SK-N-SH (cell line): ENCODE data around the gene WNK2. TPM values are rescaled to one million over a fixed set of nuclear protein-coding genes. Genes with fewer than 3 reads are reported as not detected.

Experiments used
- CTCF ChIA-PET: fragments of 300-600, 350-600 bp; formaldehyde crosslinking; extraction: SDS; loops from one replicate; lab custom pipeline; 2021; lab: Yijun Ruan, JAX
- POLR2A ChIA-PET: fragments of 350-600 bp; sonication (Branson Sonifier 250); formaldehyde crosslinking; extraction: SDS; loops from one replicate; lab custom pipeline; 2020; ENCODE audit warnings: antibody characterized with exemption, inconsistent platforms; lab: Yijun Ruan, JAX
- DNase-seq: peaks from one replicate; pipeline ENCODE4 v3.0.0; 2012
- H2AFZ ChIP-seq: fragments of 200-600 bp; sonication (generic); 2 replicates; pipeline ENCODE4 v1.8.1; 2016; ENCODE audit warnings: antibody characterized with exemption, mild to moderate bottlenecking, low read depth
- H3F3A ChIP-seq: fragments of 200-600 bp; sonication (generic); replicated peaks from 2 replicates; pipeline ENCODE3; 2016; ENCODE audit warnings: antibody characterized with exemption, mild to moderate bottlenecking; ENCODE audit not compliant: insufficient read depth
- H3K27ac ChIP-seq, 2 experiments: fragments of 200-500 bp in 1 of 2; fragments of 200-600 bp in 1 of 2; sonication (Bioruptor generic) in 1 of 2; sonication (generic), shearing (Covaris generic) in 1 of 2; 2 replicates each; pipeline versions ENCODE4 v1.5.1 to v1.6.1; 2014 to 2016; ENCODE audit warnings: low read depth in 2 of 2, inconsistent platforms in 1 of 2, low read length in 1 of 2, mild to moderate bottlenecking in 1 of 2, mixed read lengths in 1 of 2
- H3K27me3 ChIP-seq: fragments of 200-600 bp; sonication (generic), shearing (Covaris generic); 2 replicates; pipeline ENCODE4 v1.6.1; 2016; ENCODE audit warnings: mixed run types; ENCODE audit not compliant: insufficient read depth
- H3K36me3 ChIP-seq, 2 experiments: fragments of 200-500 bp in 1 of 2; fragments of 200-600 bp in 1 of 2; sonication (Bioruptor generic) in 1 of 2; sonication (generic) in 1 of 2; replicated peaks in 1 of 2; 2 replicates each; pipeline versions ENCODE3 to v1.5.1; 2014 to 2016; ENCODE audit warnings: low read length in 1 of 2, mild to moderate bottlenecking in 1 of 2; ENCODE audit not compliant: insufficient read depth in 2 of 2, control insufficient read depth in 1 of 2
- H3K4me1 ChIP-seq, 2 experiments: fragments of 200-500 bp in 1 of 2; fragments of 200-600 bp in 1 of 2; sonication (Bioruptor generic) in 1 of 2; sonication (generic), shearing (Covaris generic) in 1 of 2; 2 replicates each; pipeline versions ENCODE4 v1.5.1 to v1.6.1; 2014 to 2016; ENCODE audit warnings: low read depth in 1 of 2, low read length in 1 of 2, mixed run types in 1 of 2; ENCODE audit not compliant: insufficient read depth in 2 of 2, control insufficient read depth in 1 of 2
- H3K4me2 ChIP-seq: fragments of 200-600 bp; sonication (generic), shearing (Covaris generic); 2 replicates; pipeline ENCODE4 v1.6.1; 2017; ENCODE audit warnings: mixed run types
- H3K4me3 ChIP-seq, 2 experiments: fragments of 200-500 bp in 1 of 2; fragments of 200-600 bp in 1 of 2; sonication (Bioruptor generic) in 1 of 2; sonication (generic), shearing (Covaris generic) in 1 of 2; 2 replicates each; pipeline versions ENCODE4 v1.5.1 to v1.8.1; 2014 to 2016; ENCODE audit warnings: low read depth in 2 of 2, inconsistent platforms in 1 of 2, low read length in 1 of 2, mild to moderate bottlenecking in 1 of 2, mixed read lengths in 1 of 2, moderate library complexity in 1 of 2
- H3K79me2 ChIP-seq: fragments of 200-600 bp; sonication (generic); 2 replicates; pipeline ENCODE4 v1.8.1; 2017; ENCODE audit warnings: mild to moderate bottlenecking; ENCODE audit not compliant: insufficient read depth
- H3K9ac ChIP-seq: fragments of 200-600 bp; sonication (generic); 2 replicates; pipeline ENCODE4 v1.6.1; 2017; ENCODE audit warnings: mixed run types
- H3K9me2 ChIP-seq: fragments of 200-600 bp; sonication (generic); 2 replicates; pipeline ENCODE4 v1.6.1; 2017; ENCODE audit warnings: mixed run types
- H3K9me3 ChIP-seq: fragments of 200-600 bp; sonication (generic); 2 replicates; pipeline ENCODE4 v1.6.1; 2017; ENCODE audit warnings: mixed run types, mild to moderate bottlenecking, moderate library complexity
- H4K20me1 ChIP-seq: fragments of 200-600 bp; sonication (generic); 2 replicates; pipeline ENCODE4 v1.6.1; 2017; ENCODE audit warnings: mild to moderate bottlenecking, mixed run types; ENCODE audit not compliant: insufficient read depth
- CHD2 ChIP-seq: fragments of 150-350 bp; IDR thresholded peaks from 2 replicates; pipeline ENCODE4 v1.6.1; 2018; ENCODE audit warnings: low read length; ENCODE audit not compliant: partially characterized antibody
- EP300 ChIP-seq, 2 experiments: IDR thresholded peaks; 2 replicates each; pipeline versions ENCODE4 v1.4.0 to v1.6.1; 2012; ENCODE audit warnings: borderline replicate concordance in 1 of 2, low read depth in 1 of 2, low read length in 1 of 2
- FOXJ3 ChIP-seq: sonication (generic); formaldehyde crosslinking; IDR thresholded peaks from 2 replicates; pipeline ENCODE4 v1.5.1; 2020; ENCODE audit warnings: mild to moderate bottlenecking, missing genetic modification reagents
- FOXM1 ChIP-seq: IDR thresholded peaks from 2 replicates; pipeline ENCODE4 v1.4.0; 2012; ENCODE audit warnings: low read depth, mild to moderate bottlenecking
- NFIC ChIP-seq: IDR thresholded peaks from 2 replicates; pipeline ENCODE4 v1.4.0; 2012; ENCODE audit warnings: borderline replicate concordance
- POLR2AphosphoS5 ChIP-seq: IDR thresholded peaks from 2 replicates; pipeline ENCODE4 v1.6.1; 2012; ENCODE audit warnings: low read depth, low read length
- RAD21 ChIP-seq: IDR thresholded peaks from 2 replicates; pipeline ENCODE4 v1.6.1; 2012; ENCODE audit warnings: mild to moderate bottlenecking, low read length
- RCOR1 ChIP-seq: fragments of 150-350 bp; IDR thresholded peaks from 2 replicates; pipeline ENCODE4 v1.6.1; 2017; ENCODE audit warnings: antibody characterized with exemption, low read length
- RFX5 ChIP-seq: IDR thresholded peaks from 2 replicates; pipeline ENCODE4 v1.6.1; 2012; ENCODE audit warnings: mild to moderate bottlenecking, improper control_type of control experiment, low read length
- RXRA ChIP-seq: IDR thresholded peaks from 2 replicates; pipeline ENCODE4 v1.4.0; 2012; ENCODE audit warnings: low read depth, mild to moderate bottlenecking, borderline replicate concordance
- TAF1 ChIP-seq: IDR thresholded peaks from 2 replicates; pipeline ENCODE4 v1.6.1; 2012; ENCODE audit warnings: low read depth, mild to moderate bottlenecking, low read length, moderate library complexity, borderline replicate concordance
- TCF12 ChIP-seq: IDR thresholded peaks from 2 replicates; pipeline ENCODE4 v1.4.0; 2012
- YY1 ChIP-seq: IDR thresholded peaks from 2 replicates; pipeline ENCODE4 v1.4.0; 2012; ENCODE audit warnings: low read depth, mild to moderate bottlenecking
- WGBS: methylation state at CpG from one replicate; pipeline ENCODE4 v1.1.6; 2017; ENCODE audit warnings: low lambda C conversion rate; 5-methylcytosine and 5-hydroxymethylcytosine counted together
- polyA plus RNA-seq, 3 experiments: library from polyadenylated mRNA; depleted of rRNA; stranded (reverse); fragments of >200 nt; gene quantifications; 2 replicates each; pipeline ENCODE4 v1.2.3, GENCODE V29; 2012
- TF ChIP-seq, protein P1 (sequence below): IDR thresholded peaks from 2 replicates; pipeline ENCODE4 v1.4.0; 2012; ENCODE audit warnings: low read depth
- TF ChIP-seq, protein P2 (sequence below): fragments of 150-350 bp; IDR thresholded peaks from 2 replicates; pipeline ENCODE4 v1.6.1; 2016; ENCODE audit warnings: mild to moderate bottlenecking, low read depth, low read length
- TF ChIP-seq, protein P3 (sequence below): IDR thresholded peaks from 2 replicates; pipeline ENCODE4 v1.6.1; 2012; ENCODE audit warnings: mild to moderate bottlenecking, low read depth, low read length, moderate library complexity
- TF ChIP-seq, protein P4 (sequence below): IDR thresholded peaks from 2 replicates; pipeline ENCODE4 v1.4.0; 2012; ENCODE audit warnings: low read depth, borderline replicate concordance
- TF ChIP-seq, protein P5 (sequence below): fragments of 150-350 bp; IDR thresholded peaks from 2 replicates; pipeline ENCODE4 v1.6.1; 2017; ENCODE audit warnings: antibody characterized with exemption, low read length, low read depth, borderline replicate concordance

The WNK2 gene
- polyA plus RNA-seq, 1 of the 3 experiments (the other 2 are of a cell fraction) = 0.12 TPM

DNA sequence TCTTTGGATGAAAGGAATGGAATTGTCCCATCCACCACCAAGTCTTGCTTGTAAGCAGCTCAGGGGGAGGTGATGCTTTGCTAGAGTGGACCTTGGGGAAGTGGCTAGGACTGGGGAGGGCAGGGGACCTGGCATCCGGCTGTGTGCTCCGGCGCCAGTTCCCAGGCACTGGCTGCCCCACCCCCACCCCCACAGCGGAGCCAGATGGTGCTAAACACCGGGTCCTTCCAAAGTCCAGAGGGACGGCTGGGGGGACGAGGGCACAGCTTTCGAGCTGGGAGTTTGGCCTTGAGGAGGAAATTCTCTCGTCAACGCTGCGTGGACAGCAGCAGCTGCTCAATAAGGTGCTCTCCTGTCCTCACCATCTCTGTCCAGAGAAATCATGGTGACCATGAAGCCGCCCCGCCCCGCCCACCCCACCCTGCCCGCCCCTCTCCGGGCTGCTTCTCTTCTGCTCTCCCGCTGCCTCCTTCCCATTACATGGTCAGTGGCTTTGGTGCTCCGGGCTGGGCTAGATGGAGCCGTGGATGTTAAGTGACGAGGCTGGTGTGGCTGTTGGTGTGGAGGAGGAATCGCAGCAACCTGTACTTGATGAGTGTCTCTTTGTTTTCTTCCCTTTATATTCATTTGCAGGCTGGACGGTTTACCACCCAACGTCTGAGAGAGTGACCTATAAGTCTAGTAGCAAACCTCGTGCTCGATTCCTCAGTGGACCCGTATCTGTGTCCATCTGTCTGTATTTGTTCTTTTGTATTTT lies 115.7 kb downstream of the WNK2 start:
- Histone ChIP-seq H3K4me1 (peaks cover 0 to 13% of the 10 kb centered on the region in 2 experiments; a peak in 1 of 4 replicates), H3F3A (no peaks in the 10 kb centered on the region), H4K20me1 (no peaks in the 10 kb centered on the region), H3K4me2 (no peak overlapping the region), H3K9ac (no peak overlapping the region), H3K36me3 (no peaks in the 10 kb centered on the region), H3K9me3 (no peaks in the 10 kb centered on the region), H2AFZ (no peak overlapping the region), H3K79me2 (no peaks in the 10 kb centered on the region), H3K27me3 (no peaks in the 10 kb centered on the region), H3K9me2 (no peaks in the 10 kb centered on the region), H3K4me3 (no peak overlapping the region), H3K27ac (no peak overlapping the region)
- CTCF ChIA-PET = interaction anchor here (0.6 to 2.8 kb wide), 5 partner anchors 10 to 146 kb away, joined by 3 to 10 read pairs (median 3); no protein-coding TSS in a partner anchor
- TF ChIP-seq, protein P1, sequence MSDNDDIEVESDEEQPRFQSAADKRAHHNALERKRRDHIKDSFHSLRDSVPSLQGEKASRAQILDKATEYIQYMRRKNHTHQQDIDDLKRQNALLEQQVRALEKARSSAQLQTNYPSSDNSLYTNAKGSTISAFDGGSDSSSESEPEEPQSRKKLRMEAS = no peak
- TF ChIP-seq RXRA = no peak
- TF ChIP-seq POLR2AphosphoS5 = no peak
- TF ChIP-seq RCOR1 = no peak
- no peak for TF ChIP-seq NFIC
- TF ChIP-seq, protein P2, sequence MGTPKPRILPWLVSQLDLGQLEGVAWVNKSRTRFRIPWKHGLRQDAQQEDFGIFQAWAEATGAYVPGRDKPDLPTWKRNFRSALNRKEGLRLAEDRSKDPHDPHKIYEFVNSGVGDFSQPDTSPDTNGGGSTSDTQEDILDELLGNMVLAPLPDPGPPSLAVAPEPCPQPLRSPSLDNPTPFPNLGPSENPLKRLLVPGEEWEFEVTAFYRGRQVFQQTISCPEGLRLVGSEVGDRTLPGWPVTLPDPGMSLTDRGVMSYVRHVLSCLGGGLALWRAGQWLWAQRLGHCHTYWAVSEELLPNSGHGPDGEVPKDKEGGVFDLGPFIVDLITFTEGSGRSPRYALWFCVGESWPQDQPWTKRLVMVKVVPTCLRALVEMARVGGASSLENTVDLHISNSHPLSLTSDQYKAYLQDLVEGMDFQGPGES = no peak
- no peak for TF ChIP-seq YY1
- TF ChIP-seq, protein P3, sequence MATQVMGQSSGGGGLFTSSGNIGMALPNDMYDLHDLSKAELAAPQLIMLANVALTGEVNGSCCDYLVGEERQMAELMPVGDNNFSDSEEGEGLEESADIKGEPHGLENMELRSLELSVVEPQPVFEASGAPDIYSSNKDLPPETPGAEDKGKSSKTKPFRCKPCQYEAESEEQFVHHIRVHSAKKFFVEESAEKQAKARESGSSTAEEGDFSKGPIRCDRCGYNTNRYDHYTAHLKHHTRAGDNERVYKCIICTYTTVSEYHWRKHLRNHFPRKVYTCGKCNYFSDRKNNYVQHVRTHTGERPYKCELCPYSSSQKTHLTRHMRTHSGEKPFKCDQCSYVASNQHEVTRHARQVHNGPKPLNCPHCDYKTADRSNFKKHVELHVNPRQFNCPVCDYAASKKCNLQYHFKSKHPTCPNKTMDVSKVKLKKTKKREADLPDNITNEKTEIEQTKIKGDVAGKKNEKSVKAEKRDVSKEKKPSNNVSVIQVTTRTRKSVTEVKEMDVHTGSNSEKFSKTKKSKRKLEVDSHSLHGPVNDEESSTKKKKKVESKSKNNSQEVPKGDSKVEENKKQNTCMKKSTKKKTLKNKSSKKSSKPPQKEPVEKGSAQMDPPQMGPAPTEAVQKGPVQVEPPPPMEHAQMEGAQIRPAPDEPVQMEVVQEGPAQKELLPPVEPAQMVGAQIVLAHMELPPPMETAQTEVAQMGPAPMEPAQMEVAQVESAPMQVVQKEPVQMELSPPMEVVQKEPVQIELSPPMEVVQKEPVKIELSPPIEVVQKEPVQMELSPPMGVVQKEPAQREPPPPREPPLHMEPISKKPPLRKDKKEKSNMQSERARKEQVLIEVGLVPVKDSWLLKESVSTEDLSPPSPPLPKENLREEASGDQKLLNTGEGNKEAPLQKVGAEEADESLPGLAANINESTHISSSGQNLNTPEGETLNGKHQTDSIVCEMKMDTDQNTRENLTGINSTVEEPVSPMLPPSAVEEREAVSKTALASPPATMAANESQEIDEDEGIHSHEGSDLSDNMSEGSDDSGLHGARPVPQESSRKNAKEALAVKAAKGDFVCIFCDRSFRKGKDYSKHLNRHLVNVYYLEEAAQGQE = no peak
- no peak for TF ChIP-seq RFX5
- TF ChIP-seq FOXM1 = no peak
- TF ChIP-seq CHD2 = no peak
- TF ChIP-seq, protein P4, sequence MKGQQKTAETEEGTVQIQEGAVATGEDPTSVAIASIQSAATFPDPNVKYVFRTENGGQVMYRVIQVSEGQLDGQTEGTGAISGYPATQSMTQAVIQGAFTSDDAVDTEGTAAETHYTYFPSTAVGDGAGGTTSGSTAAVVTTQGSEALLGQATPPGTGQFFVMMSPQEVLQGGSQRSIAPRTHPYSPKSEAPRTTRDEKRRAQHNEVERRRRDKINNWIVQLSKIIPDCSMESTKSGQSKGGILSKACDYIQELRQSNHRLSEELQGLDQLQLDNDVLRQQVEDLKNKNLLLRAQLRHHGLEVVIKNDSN = no peak
- no peak for TF ChIP-seq TAF1
- no peak for TF ChIP-seq RAD21
- TF ChIP-seq EP300 (IDR thresholded peaks at IDR 0.05; ENCODE audit: borderline replicate concordance in 1 of 2, low read depth in 1 of 2, low read length in 1 of 2) = no peak
- TF ChIP-seq TCF12 = no peak
- TF ChIP-seq, protein P5, sequence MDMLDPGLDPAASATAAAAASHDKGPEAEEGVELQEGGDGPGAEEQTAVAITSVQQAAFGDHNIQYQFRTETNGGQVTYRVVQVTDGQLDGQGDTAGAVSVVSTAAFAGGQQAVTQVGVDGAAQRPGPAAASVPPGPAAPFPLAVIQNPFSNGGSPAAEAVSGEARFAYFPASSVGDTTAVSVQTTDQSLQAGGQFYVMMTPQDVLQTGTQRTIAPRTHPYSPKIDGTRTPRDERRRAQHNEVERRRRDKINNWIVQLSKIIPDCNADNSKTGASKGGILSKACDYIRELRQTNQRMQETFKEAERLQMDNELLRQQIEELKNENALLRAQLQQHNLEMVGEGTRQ = no peak
- TF ChIP-seq FOXJ3 = no peak
- peak; percentile 32 for DNase-seq
- POLR2A ChIA-PET = no interaction called here
- 75% methylated on average over 17 of the region's 26 CpGs for whole genome bisulfite sequencing
